Measurements from ENCODE around the gene NT5C2.
"Not testable (repeated sequence)": the region's sequence is repeated elsewhere in the genome, so short reads cannot be mapped to it uniquely, and the experiment has no call there.

Gene NT5C2

GRCh38 chr10:103207141-103207540 is 14.1 kb upstream of the NT5C2 start:
- no peaks in the 10 kb centered on the region for H3K4me1 ChIP-seq (ENCODE audit: control insufficient read depth, low read length)
- no peak overlapping the region for H3K4me2 ChIP-seq (ENCODE audit: low read length)
- no peaks in the 10 kb centered on the region for H3F3A ChIP-seq (ENCODE audit: control insufficient read depth, insufficient read depth)
- no peak overlapping the region for H3K27ac ChIP-seq (ENCODE audit: low read depth, low read length)
- no peaks in the 10 kb centered on the region for H3K27me3 ChIP-seq (ENCODE audit: control insufficient read depth, low read length)
- H3K36me3 ChIP-seq (ENCODE audit: control insufficient read depth, low read length): no peaks in the 10 kb centered on the region
- peaks cover 12% of the 10 kb centered on the region for H3K9me3 ChIP-seq (ENCODE audit: control insufficient read depth, insufficient read depth, low read length)
- H3K79me2 ChIP-seq (ENCODE audit: control insufficient read depth, low read length): no peaks in the 10 kb centered on the region
- no peaks in the 10 kb centered on the region for H4K20me1 ChIP-seq (ENCODE audit: control insufficient read depth, insufficient read depth, low read depth, low read length)
- no peaks in the 10 kb centered on the region for H3K9me2 ChIP-seq (replicated peaks; ENCODE audit: control insufficient read depth, low read length)
- TF ChIP-seq EZH2phosphoT487 (IDR thresholded peaks at IDR 0.05; ENCODE audit: borderline replicate concordance, low read length): no peak
- TF ChIP-seq, protein P1, sequence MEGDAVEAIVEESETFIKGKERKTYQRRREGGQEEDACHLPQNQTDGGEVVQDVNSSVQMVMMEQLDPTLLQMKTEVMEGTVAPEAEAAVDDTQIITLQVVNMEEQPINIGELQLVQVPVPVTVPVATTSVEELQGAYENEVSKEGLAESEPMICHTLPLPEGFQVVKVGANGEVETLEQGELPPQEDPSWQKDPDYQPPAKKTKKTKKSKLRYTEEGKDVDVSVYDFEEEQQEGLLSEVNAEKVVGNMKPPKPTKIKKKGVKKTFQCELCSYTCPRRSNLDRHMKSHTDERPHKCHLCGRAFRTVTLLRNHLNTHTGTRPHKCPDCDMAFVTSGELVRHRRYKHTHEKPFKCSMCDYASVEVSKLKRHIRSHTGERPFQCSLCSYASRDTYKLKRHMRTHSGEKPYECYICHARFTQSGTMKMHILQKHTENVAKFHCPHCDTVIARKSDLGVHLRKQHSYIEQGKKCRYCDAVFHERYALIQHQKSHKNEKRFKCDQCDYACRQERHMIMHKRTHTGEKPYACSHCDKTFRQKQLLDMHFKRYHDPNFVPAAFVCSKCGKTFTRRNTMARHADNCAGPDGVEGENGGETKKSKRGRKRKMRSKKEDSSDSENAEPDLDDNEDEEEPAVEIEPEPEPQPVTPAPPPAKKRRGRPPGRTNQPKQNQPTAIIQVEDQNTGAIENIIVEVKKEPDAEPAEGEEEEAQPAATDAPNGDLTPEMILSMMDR (IDR thresholded peaks at IDR 0.05; ENCODE audit: low read depth, low read length, poor library complexity, severe bottlenecking): no peak
- H3K4me3 ChIP-seq (ENCODE audit: low read length): no peak overlapping the region

DNA sequence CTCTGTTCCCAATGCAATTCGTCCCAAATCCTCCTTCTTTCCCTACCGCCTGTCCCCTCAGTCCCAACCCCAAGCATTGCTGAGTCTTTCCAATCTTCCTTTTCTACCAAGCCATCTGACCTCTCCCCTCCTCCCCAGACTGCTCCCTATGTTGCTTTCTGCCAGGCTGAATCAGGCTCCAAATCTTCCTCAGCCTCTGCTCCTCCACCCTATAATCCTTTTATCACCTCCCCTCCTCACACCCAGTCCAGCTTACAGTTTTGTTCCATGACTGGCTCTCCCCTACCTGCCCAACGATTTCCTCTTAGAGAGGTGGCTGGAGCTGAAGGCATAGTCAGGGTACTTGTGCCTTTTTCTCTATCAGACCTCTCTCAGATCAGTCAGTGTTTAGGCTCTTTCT is 13.6 kb upstream of the NT5C2 start:
- H3K9me2 ChIP-seq (replicated peaks; ENCODE audit: control insufficient read depth, low read length); H3K4me1 ChIP-seq (ENCODE audit: control insufficient read depth, low read length); H3K4me3 ChIP-seq (ENCODE audit: low read length); H3F3A ChIP-seq (ENCODE audit: control insufficient read depth, insufficient read depth); H3K36me3 ChIP-seq (ENCODE audit: control insufficient read depth, low read length); H4K20me1 ChIP-seq (ENCODE audit: control insufficient read depth, insufficient read depth, low read depth, low read length); H3K4me2 ChIP-seq (ENCODE audit: low read length); H3K27ac ChIP-seq (ENCODE audit: low read depth, low read length); H3K27me3 ChIP-seq (ENCODE audit: control insufficient read depth, low read length); H3K79me2 ChIP-seq (ENCODE audit: control insufficient read depth, low read length): not testable (repeated sequence)
- peaks cover 12% of the 10 kb centered on the region for H3K9me3 ChIP-seq (ENCODE audit: control insufficient read depth, insufficient read depth, low read length)

DNA sequence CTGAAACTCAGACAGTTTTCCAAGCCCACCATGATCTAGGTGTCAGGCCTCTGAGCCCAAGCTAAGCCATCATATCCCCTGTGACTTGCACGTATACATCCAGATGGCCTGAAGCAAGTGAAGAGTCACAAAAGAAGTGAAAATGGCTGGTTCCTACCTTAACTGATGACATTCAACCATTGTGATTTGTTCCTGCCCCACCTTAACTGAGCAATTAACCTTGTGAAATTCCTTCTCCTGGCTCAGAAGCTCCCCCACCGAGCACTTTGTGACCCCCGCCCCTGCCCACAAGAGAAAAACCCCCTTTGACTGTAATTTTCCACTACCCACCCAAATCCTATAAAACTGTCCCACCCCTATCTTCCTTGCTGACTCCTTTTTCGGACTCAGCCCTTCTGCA is 12.3 kb upstream of the NT5C2 start:
- H3K4me1 ChIP-seq (ENCODE audit: control insufficient read depth, low read length); H3K27me3 ChIP-seq (ENCODE audit: control insufficient read depth, low read length); H3K4me2 ChIP-seq (ENCODE audit: low read length); H4K20me1 ChIP-seq (ENCODE audit: control insufficient read depth, insufficient read depth, low read depth, low read length); H3F3A ChIP-seq (ENCODE audit: control insufficient read depth, insufficient read depth); H3K27ac ChIP-seq (ENCODE audit: low read depth, low read length); H3K9me3 ChIP-seq (ENCODE audit: control insufficient read depth, insufficient read depth, low read length); H3K36me3 ChIP-seq (ENCODE audit: control insufficient read depth, low read length); H3K9me2 ChIP-seq (replicated peaks; ENCODE audit: control insufficient read depth, low read length); H3K4me3 ChIP-seq (ENCODE audit: low read length); H3K79me2 ChIP-seq (ENCODE audit: control insufficient read depth, low read length): not testable (repeated sequence)

DNA sequence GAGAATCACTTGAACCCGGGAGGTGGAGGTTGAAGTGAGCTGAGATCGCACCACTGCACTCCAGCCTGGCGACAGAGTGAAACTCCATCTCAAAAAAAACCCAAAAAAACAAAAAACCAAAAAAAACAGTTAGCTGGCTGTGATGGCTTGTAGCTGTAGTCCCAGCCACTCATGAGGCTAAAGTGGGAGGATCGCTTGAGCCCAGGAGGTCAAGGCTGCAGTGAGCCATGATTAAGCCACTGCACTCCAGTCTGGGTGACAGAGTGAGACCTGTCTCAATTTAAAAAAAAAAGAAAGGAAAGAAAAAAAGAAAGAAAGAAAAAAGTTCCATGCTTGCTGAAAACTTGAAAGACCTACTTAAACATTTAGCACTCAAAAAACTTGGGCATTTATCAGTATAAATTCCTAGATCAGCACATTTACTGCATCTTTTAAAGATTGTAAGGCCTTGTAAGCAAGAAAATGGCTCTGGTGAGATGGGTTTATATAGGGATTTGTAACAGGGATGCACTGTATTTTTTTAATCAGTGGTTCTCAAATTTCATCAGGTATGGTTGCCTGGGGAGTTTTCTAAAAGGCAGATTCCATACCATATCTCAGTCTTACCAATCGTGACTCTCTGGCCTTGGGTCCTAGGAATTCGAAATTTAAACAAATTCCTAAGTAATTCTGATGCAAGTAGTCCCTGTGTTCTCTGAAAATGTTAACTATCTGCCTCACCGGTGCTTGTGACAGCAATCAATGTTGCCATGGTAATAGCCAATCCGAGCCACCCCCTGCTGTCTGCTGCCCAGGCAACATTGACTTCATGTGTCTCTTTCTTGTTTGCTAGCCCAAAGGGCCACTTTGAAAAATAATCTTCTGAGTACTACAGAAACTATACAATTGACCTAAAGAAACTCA is 11.5 kb upstream of the NT5C2 start:
- Histone ChIP-seq H3K4me3 (ENCODE audit: low read length) (no peak overlapping the region), H3K9me2 (replicated peaks; ENCODE audit: control insufficient read depth, low read length) (no peaks in the 10 kb centered on the region), H3K4me1 (ENCODE audit: control insufficient read depth, low read length) (no peaks in the 10 kb centered on the region), H3K9me3 (ENCODE audit: control insufficient read depth, insufficient read depth, low read length) (peaks cover 1% of the 10 kb centered on the region; the same call in 1 of the 2 replicates), H3K27me3 (ENCODE audit: control insufficient read depth, low read length) (no peaks in the 10 kb centered on the region), H3K27ac (ENCODE audit: low read depth, low read length) (no peak overlapping the region), H3F3A (ENCODE audit: control insufficient read depth, insufficient read depth) (no peaks in the 10 kb centered on the region), H3K36me3 (ENCODE audit: control insufficient read depth, low read length) (no peaks in the 10 kb centered on the region), H3K4me2 (ENCODE audit: low read length) (no peak overlapping the region), H4K20me1 (ENCODE audit: control insufficient read depth, insufficient read depth, low read depth, low read length) (no peaks in the 10 kb centered on the region), H3K79me2 (ENCODE audit: control insufficient read depth, low read length) (no peaks in the 10 kb centered on the region)
- TF ChIP-seq, protein P1 (IDR thresholded peaks at IDR 0.05; ENCODE audit: low read depth, low read length, poor library complexity, severe bottlenecking): no peak
- no peak for TF ChIP-seq EZH2phosphoT487 (IDR thresholded peaks at IDR 0.05; ENCODE audit: borderline replicate concordance, low read length)
